Measurements from ENCODE around the gene GPATCH3.
"Not testable (repeated sequence)": the region's sequence is repeated elsewhere in the genome, so short reads cannot be mapped to it uniquely, and the experiment has no call there.

Gene GPATCH3

GRCh38 chr1:26873097-26873496, 27.2 kb downstream of the GPATCH3 start:
- not testable (repeated sequence) for DNase-seq (ENCODE audit: low read depth in 2 of 2)

GRCh38 chr1:26864610-26865480, 35.4 kb downstream of the GPATCH3 start:
- peak; percentile 90 to 93 for DNase-seq (ENCODE audit: low read depth in 2 of 2)

- DNase-seq (ENCODE audit: low read depth in 2 of 2): no peak
These were observed 36.6 kb downstream of the GPATCH3 start for GRCh38 chr1:26863685-26864077.

GRCh38 chr1:26862781-26863684, 37.2 kb downstream of the GPATCH3 start, which contains the start of gene SFN:
Gene SFN, plus strand, starts transcription at chr1:26863149. Its CDS starts 64 bp downstream, at chr1:26863213.
- DNase-seq (ENCODE audit: low read depth in 2 of 2): peak; percentile 29 to 47

- no peak for DNase-seq (ENCODE audit: low read depth in 2 of 2)
These were observed 38.3 kb downstream of the GPATCH3 start for GRCh38 chr1:26861889-26862378.

GRCh38 chr1:26861286-26861701, 39.0 kb downstream of the GPATCH3 start:
- no peak for DNase-seq (ENCODE audit: low read depth in 2 of 2)

- no peak for DNase-seq (ENCODE audit: low read depth in 2 of 2)
These were observed 41.2 kb downstream of the GPATCH3 start for GRCh38 chr1:26858891-26859640.

- DNase-seq (ENCODE audit: low read depth in 2 of 2): no peak
These were observed 42.1 kb downstream of the GPATCH3 start for GRCh38 chr1:26858160-26858559.

GRCh38 chr1:26857473-26858060, 42.7 kb downstream of the GPATCH3 start:
- no peak for DNase-seq (ENCODE audit: low read depth in 2 of 2)

GRCh38 chr1:26856604-26857469, 43.4 kb downstream of the GPATCH3 start:
- DNase-seq (ENCODE audit: low read depth in 2 of 2): no peak

GRCh38 chr1:26856181-26856580, 44.1 kb downstream of the GPATCH3 start:
- DNase-seq (ENCODE audit: low read depth in 2 of 2): no peak

GRCh38 chr1:26855636-26856035, 44.6 kb downstream of the GPATCH3 start:
- DNase-seq (ENCODE audit: low read depth in 2 of 2): no peak

GRCh38 chr1:26854906-26855305, 45.4 kb downstream of the GPATCH3 start:
- DNase-seq (ENCODE audit: low read depth in 2 of 2): no peak

GRCh38 chr1:26853600-26853999, 46.7 kb downstream of the GPATCH3 start:
- no peak for DNase-seq (ENCODE audit: low read depth in 2 of 2)

GRCh38 chr1:26853156-26853555, 47.1 kb downstream of the GPATCH3 start:
- DNase-seq (ENCODE audit: low read depth in 2 of 2): peak; percentile 73 to 74

GRCh38 chr1:26852701-26853100, 47.6 kb downstream of the GPATCH3 start:
- no peak for DNase-seq (ENCODE audit: low read depth in 2 of 2)

GRCh38 chr1:26851106-26851684, 49.1 kb downstream of the GPATCH3 start:
- no peak for DNase-seq (ENCODE audit: low read depth in 2 of 2)

GRCh38 chr1:26848941-26849774, 51.1 kb downstream of the GPATCH3 start:
- DNase-seq (ENCODE audit: low read depth in 2 of 2): no peak

- DNase-seq (ENCODE audit: low read depth in 2 of 2): no peak
These were observed 51.8 kb downstream of the GPATCH3 start for GRCh38 chr1:26848499-26848898.

Measured in activated CD4-positive, alpha-beta T cell treated with anti-CD3 and anti-CD28 coated beads for 24 hours (primary cell).